Measurements from ENCODE around the gene CHD2. TPM values are rescaled to one million over a fixed set of nuclear protein-coding genes. Genes with fewer than 3 reads are reported as not detected.

The CHD2 gene
- total RNA-seq, 1 donor from 2014 or later, result 93.4 TPM

DNA sequence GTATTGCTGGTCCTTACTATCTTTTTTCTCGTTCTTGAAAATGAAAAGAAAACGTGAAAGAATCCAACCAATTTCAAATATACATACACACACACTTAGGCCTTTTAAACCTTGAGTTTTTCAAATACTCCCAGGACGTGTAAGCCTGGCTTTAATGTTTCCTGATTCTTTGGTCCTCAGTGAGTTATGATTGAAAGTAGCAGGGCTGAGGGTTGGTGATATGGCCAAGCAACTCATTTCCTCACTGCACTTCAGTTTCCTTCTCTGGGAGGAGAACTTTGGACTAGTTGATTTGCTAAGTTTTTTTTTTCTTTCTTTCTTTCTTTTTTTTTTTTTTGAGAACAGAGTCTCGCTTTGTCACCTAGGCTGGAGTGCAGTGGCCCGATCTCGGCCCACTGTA is 34.6 kb downstream of the CHD2 start:
- Mint-ChIP-seq H3K36me3 (ENCODE audit: low read depth) (peaks cover 39% of the 10 kb centered on the region), H3K27me3 (ENCODE audit: low read depth) (no peaks in the 10 kb centered on the region)
- no peak for DNase-seq (ENCODE audit: low read depth, low spot score)

DNA sequence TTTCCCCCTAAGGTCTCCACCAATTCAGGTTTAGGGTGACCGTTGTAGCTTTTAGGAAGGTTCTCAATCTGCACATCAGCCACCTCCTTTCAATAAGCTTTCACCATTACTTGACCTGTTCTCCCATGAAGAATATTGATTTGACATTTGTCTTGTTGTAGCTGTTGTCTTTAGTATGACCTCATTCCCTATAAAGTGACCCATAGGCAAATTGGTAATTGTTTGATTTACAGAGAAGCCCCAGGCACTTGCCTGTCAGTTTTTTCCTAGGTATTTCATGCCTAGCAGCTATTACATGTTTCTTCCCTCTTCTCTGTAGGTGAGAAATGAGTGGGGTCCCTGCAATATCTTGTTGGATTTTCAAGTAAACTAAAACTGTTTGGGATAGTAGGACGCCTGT is 36.0 kb downstream of the CHD2 start:
- peaks cover 35% of the 10 kb centered on the region for H3K36me3 Mint-ChIP-seq (ENCODE audit: low read depth)

More for the DNA sequence above, 34.6 kb downstream of the CHD2 start:
- H3K27ac Mint-ChIP-seq (ENCODE audit: unreplicated experiment), result no peak overlapping the region
- TF ChIP-seq, protein P1, sequence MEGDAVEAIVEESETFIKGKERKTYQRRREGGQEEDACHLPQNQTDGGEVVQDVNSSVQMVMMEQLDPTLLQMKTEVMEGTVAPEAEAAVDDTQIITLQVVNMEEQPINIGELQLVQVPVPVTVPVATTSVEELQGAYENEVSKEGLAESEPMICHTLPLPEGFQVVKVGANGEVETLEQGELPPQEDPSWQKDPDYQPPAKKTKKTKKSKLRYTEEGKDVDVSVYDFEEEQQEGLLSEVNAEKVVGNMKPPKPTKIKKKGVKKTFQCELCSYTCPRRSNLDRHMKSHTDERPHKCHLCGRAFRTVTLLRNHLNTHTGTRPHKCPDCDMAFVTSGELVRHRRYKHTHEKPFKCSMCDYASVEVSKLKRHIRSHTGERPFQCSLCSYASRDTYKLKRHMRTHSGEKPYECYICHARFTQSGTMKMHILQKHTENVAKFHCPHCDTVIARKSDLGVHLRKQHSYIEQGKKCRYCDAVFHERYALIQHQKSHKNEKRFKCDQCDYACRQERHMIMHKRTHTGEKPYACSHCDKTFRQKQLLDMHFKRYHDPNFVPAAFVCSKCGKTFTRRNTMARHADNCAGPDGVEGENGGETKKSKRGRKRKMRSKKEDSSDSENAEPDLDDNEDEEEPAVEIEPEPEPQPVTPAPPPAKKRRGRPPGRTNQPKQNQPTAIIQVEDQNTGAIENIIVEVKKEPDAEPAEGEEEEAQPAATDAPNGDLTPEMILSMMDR (conservative IDR thresholded peaks at IDR 0.05), result no peak
- no peak overlapping the region for H3K4me3 Mint-ChIP-seq
- peaks cover 11% of the 10 kb centered on the region for H3K4me1 Mint-ChIP-seq
- H3K9me3 Mint-ChIP-seq, result no peaks in the 10 kb centered on the region

DNA sequence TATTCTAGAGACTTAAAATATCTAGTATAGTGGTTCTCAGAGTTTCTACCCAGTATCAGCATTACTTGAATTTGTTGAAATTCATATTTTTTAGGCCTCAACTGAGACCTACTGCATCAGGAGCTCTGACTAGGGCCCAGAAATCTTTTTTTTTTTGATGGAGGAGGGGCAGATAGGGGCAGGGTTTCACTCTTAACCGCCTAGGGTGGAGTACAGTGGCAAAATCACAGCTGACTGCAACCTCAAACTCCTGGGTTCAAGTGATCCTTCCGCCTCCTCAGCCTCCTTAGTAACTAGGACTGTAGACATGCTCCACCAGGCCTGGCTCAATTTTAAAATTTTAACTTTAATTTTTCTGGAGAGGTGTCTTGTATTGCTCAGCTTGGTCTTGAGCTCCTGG is 36.6 kb downstream of the CHD2 start:
- no peak for DNase-seq (ENCODE audit: low read depth, low spot score)
- H3K36me3 Mint-ChIP-seq (ENCODE audit: low read depth), result peaks cover 36% of the 10 kb centered on the region
- H3K27me3 Mint-ChIP-seq (ENCODE audit: low read depth), result no peaks in the 10 kb centered on the region
- no peaks in the 10 kb centered on the region for H3K9me3 Mint-ChIP-seq
- TF ChIP-seq, protein P1 (conservative IDR thresholded peaks at IDR 0.05), result no peak
- no peak overlapping the region for H3K27ac Mint-ChIP-seq (ENCODE audit: unreplicated experiment)
- no peak overlapping the region for H3K4me3 Mint-ChIP-seq
- H3K4me1 Mint-ChIP-seq, result peaks cover 11% of the 10 kb centered on the region

More for the DNA sequence above, 36.0 kb downstream of the CHD2 start:
- TF ChIP-seq, protein P1 (conservative IDR thresholded peaks at IDR 0.05), result no peak
- Mint-ChIP-seq H3K4me1 (peaks cover 11% of the 10 kb centered on the region), H3K4me3 (no peak overlapping the region), H3K9me3 (no peaks in the 10 kb centered on the region), H3K27ac (ENCODE audit: unreplicated experiment) (no peak overlapping the region), H3K27me3 (ENCODE audit: low read depth) (no peaks in the 10 kb centered on the region)
- no peak for DNase-seq (ENCODE audit: low read depth, low spot score)

DNA sequence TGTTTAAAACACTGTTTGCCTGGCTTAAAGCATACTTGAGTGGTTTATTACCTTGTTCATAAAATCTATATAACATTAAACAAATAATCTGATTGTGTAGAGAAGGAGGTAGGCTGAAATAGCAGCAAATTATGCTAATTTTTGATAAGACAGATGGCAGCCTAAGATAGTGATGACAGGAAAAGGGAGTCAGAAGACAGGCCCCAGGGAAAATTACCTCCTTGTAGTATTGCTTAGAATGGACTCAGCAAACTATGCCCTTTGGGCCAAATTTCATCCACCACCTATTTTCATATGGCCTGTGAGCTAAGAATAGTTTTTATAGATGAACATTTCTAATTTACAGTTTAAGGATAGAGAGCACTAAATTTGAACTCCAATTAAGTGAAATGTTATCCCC is 37.8 kb downstream of the CHD2 start:
- DNase-seq (ENCODE audit: low read depth, low spot score), result no peak
- TF ChIP-seq, protein P1 (conservative IDR thresholded peaks at IDR 0.05), result no peak
- H3K4me1 Mint-ChIP-seq, result peaks cover 11% of the 10 kb centered on the region
- no peak overlapping the region for H3K27ac Mint-ChIP-seq (ENCODE audit: unreplicated experiment)
- H3K9me3 Mint-ChIP-seq, result no peaks in the 10 kb centered on the region
- H3K36me3 Mint-ChIP-seq (ENCODE audit: low read depth), result peaks cover 43% of the 10 kb centered on the region
- H3K4me3 Mint-ChIP-seq, result no peak overlapping the region
- no peaks in the 10 kb centered on the region for H3K27me3 Mint-ChIP-seq (ENCODE audit: low read depth)

DNA sequence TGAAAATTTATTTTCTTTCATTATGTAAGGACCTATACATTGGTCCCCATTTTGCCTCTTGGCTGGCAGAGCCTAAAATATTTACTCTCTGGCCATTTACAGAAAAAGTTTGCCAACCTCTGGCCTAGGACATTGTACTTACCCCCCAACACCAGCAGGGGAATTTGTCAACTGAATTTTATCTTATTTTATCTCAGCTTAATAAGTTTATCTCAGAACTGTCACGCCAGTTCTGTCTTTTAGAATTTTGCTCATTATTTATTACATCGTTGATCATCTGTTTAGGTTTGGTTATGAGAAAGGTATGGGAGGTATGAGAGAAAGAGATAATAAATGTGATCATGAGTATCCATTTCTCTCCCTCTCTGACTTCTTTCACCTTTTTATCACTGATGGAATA is 38.3 kb downstream of the CHD2 start:
- Mint-ChIP-seq H3K4me3 (no peak overlapping the region), H3K27ac (ENCODE audit: unreplicated experiment) (no peak overlapping the region), H3K4me1 (peaks cover 11% of the 10 kb centered on the region), H3K36me3 (ENCODE audit: low read depth) (peaks cover 42% of the 10 kb centered on the region), H3K9me3 (no peaks in the 10 kb centered on the region), H3K27me3 (ENCODE audit: low read depth) (no peaks in the 10 kb centered on the region)
- DNase-seq (ENCODE audit: low read depth, low spot score), result no peak
- TF ChIP-seq, protein P1 (conservative IDR thresholded peaks at IDR 0.05), result peak; percentile 58

DNA sequence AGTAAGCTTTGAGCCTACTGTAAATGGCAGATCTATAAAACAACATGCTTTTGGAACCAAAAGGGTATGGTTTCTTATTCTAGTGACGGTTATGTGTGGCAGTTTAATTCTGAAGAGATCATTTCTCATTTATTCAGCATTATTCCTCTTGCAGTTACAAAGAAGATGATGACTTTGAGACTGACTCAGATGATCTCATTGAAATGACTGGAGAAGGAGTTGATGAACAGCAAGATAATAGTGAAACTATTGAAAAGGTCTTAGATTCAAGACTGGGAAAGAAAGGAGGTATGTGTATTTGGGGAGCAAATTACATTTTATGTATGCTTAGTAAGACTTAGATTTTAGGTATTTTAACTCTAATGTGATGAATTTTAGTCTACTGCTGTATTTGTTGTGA is 41.5 kb downstream of the CHD2 start:
- Mint-ChIP-seq H3K27ac (ENCODE audit: unreplicated experiment) (no peak overlapping the region), H3K27me3 (ENCODE audit: low read depth) (no peaks in the 10 kb centered on the region), H3K9me3 (no peaks in the 10 kb centered on the region), H3K36me3 (ENCODE audit: low read depth) (peaks cover 37% of the 10 kb centered on the region), H3K4me3 (no peak overlapping the region), H3K4me1 (no peaks in the 10 kb centered on the region)
- DNase-seq (ENCODE audit: low read depth, low spot score), result no peak
- TF ChIP-seq, protein P1 (conservative IDR thresholded peaks at IDR 0.05), result no peak

Measured in neural crest cell (in vitro differentiated cells).